ENCODE results near the gene UGT1A4. TPM values are rescaled to one million over a fixed set of nuclear protein-coding genes. Genes with fewer than 3 reads are reported as not detected.

UGT1A4 gene
- total and polyA plus RNA-seq, 9 of the 15 experiments (the other 6 are each of a cell fraction or from before 2014, with no cell fraction given): not detected

- Histone ChIP-seq H3K27ac (ENCODE audit: extremely low read depth, low read depth, low read length) (no peak within 1 kb of the TSS), H3K27me3 (ENCODE audit: control insufficient read depth in 2 of 2, insufficient read depth in 2 of 2, low read length in 2 of 2) (peaks cover 0 to 13% of the 10 kb centered on the region in 2 experiments; a peak in 2 of 5 replicates), H3K9me1 (ENCODE audit: control insufficient read depth, insufficient read depth, low read length) (no peaks in the 10 kb centered on the region), H3K4me2 (ENCODE audit: insufficient read depth, low read length) (no peak within 1 kb of the TSS), H2AFZ (ENCODE audit: low read depth, low read length) (no peak within 1 kb of the TSS), H3K9me3 (replicated peaks; ENCODE audit: control insufficient read depth, insufficient read depth, low read depth, low read length) (no peaks in the 10 kb centered on the region), H3K9ac (ENCODE audit: insufficient read depth in 1 of 2, low read depth in 2 of 2, low read length in 2 of 2) (no peak within 1 kb of the TSS), H4K20me1 (replicated peaks; ENCODE audit: control insufficient read depth, insufficient read depth, low read length) (no peaks in the 10 kb centered on the region), H3K4me3 (no peak within 1 kb of the TSS), H3K79me2 (ENCODE audit: control insufficient read depth, insufficient read depth, low read length) (no peaks in the 10 kb centered on the region), H3K36me3 (ENCODE audit: control insufficient read depth, insufficient read depth, low read length) (no peaks in the 10 kb centered on the region), H3K4me1 (replicated peaks in 1 of 2; ENCODE audit: control insufficient read depth in 2 of 2, insufficient read depth in 2 of 2, low read length in 2 of 2) (peaks cover 0 to 3% of the 10 kb centered on the region in 2 experiments; a peak in 2 of 5 replicates)
- TF ChIP-seq RAD51 (IDR thresholded peaks at IDR 0.05; ENCODE audit: borderline replicate concordance, low read depth) (peak; percentile 65), TFE3 (CRISPR knock-in tag; IDR thresholded peaks at IDR 0.05) (peak; percentile 84), RCOR1 (IDR thresholded peaks at IDR 0.05; ENCODE audit: borderline replicate concordance in 1 of 2, low read depth in 2 of 2, low read length in 2 of 2) (no peak)
- ATAC-seq (no peak), FAIRE-seq (no peak), DNase-seq (ENCODE audit: extremely low read depth in 1 of 4, low spot score in 3 of 4) (no peak)
- intact Hi-C loops (cut with micrococcal nuclease) (no loop called here), in situ Hi-C loops (cut with MboI) (no loop called here)
- 2% methylated on average over 6 of the region's 6 CpGs for WGBS (ENCODE audit: insufficient coverage, low coverage, missing lambda C conversion rate)
- no TSS peak for BruUV-seq (replicated peaks)
- ChIA-PET POLR2A (interaction anchor here (0.5 to 0.7 kb wide), 3 partner anchors 11 to 42 kb away, joined by 3 to 4 read pairs (median 4); no protein-coding TSS in a partner anchor), CTCF (ENCODE audit: low intra/inter-chr PET ratio) (no interaction called here)
Measured at GRCh38 chr2:233760043-233760442, 41.5 kb downstream of the UGT1A4 start, which contains the start of gene UGT1A1. TSS of gene UGT1A1 (plus strand) at chr2:233760270. CDS start at chr2:233760288, 18 bp downstream.

Data from K562 (cell line).